RWPE1 (cell line): ENCODE results near the gene PITHD1.

Source experiments
- CTCF ChIA-PET: fragments of 350-600 bp; sonication (Branson Sonifier 250); formaldehyde crosslinking; extraction: SDS; loops from one replicate; lab custom pipeline; 2021; lab: Yijun Ruan, JAX
- POLR2A ChIA-PET: fragments of 400-600 bp; formaldehyde crosslinking; extraction: SDS; loops from one replicate; lab custom pipeline; 2020; ENCODE audit warnings: antibody characterized with exemption; ENCODE audit not compliant: low non-redundant PET; lab: Yijun Ruan, JAX
- DNase-seq: peaks from one replicate; pipeline ENCODE4 v3.0.0; 2012; ENCODE audit warnings: low spot score
- H3K27ac ChIP-seq: fragments of 450-650 bp; 2 replicates; pipeline ENCODE4 v1.5.1; 2017
- TF ChIP-seq, protein P1 (sequence below): fragments of 450-650 bp; conservative IDR thresholded peaks from 2 replicates; pipeline ENCODE4 v1.5.1; 2017; ENCODE audit warnings: low read depth, mild to moderate bottlenecking

Gene PITHD1

DNA sequence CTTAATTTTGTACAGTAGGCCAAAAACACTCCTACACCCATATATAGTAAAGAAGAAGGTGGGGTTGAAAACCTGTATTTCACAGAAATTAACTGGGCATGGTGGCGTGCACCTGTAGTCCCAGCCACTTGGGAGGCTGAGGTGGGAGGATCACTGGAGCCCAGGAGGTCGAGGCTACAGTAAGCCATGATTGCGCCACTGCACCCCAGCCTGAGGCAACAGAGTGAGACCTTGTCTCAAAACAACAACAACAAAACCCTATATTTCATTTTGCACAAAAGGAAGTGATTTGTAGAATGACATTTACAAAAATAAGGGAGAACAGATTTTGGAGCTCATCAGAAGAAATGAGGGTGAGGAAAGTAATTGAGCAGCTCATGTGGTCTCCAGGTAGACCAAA, 10.5 kb downstream of the PITHD1 start:
- no peak for DNase-seq
- peak overlapping the region; percentile 38 for H3K27ac ChIP-seq
- TF ChIP-seq, protein P1, sequence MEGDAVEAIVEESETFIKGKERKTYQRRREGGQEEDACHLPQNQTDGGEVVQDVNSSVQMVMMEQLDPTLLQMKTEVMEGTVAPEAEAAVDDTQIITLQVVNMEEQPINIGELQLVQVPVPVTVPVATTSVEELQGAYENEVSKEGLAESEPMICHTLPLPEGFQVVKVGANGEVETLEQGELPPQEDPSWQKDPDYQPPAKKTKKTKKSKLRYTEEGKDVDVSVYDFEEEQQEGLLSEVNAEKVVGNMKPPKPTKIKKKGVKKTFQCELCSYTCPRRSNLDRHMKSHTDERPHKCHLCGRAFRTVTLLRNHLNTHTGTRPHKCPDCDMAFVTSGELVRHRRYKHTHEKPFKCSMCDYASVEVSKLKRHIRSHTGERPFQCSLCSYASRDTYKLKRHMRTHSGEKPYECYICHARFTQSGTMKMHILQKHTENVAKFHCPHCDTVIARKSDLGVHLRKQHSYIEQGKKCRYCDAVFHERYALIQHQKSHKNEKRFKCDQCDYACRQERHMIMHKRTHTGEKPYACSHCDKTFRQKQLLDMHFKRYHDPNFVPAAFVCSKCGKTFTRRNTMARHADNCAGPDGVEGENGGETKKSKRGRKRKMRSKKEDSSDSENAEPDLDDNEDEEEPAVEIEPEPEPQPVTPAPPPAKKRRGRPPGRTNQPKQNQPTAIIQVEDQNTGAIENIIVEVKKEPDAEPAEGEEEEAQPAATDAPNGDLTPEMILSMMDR, result no peak
- ChIA-PET POLR2A (interaction anchor here (1.8 kb wide), 1 partner anchor 11 kb away, joined by 5 read pairs; no protein-coding TSS in a partner anchor), CTCF (interaction anchor here (1.7 kb wide), 1 partner anchor 9 kb away, joined by 6 read pairs; no protein-coding TSS in a partner anchor)

DNA sequence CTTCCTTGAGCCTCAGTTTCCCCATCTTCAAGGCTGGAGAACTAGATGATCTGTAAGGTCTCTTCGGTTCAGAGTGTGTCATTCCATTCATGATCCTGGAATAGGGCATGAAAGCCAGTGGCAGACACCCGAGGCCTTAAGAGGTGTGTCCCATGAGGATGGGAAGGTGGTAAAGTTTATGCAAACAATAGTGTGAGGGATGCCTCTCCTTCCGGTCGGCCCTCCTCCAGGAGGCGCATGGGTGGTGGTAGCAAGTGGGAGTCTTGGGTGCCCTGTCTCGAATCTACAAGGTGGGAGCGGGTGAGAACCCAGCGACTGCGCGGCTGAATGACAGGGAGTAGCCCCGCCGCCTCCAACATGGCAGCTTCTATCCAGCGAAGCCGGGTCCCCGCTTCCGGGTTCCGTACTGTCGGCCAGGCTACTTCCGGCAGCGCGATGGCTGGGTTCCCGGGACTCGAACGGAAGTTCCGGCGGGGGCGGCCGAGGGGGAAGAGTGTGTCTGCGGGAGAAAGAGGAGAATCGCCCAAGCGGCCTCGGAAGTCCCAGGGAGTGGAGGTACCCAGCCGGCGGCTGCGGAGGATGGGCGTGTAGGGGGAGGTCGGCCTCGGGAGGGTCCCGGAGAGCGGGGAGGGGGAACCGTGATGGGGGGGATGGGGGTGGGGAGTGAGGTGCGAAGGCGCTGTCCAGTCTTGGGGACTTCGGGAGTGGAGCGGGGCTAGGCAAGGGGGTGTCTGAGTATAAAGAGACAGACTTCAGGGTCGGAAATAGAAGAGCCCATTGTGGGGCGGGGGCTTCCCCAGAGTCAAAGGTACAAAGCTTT, 12.7 kb downstream of the PITHD1 start, which contains the start of gene LYPLA2:
TSS of gene LYPLA2 (plus strand) at position 450 of the 820 bp plus-strand sequence. CDS start 1,538 bp downstream, outside the sequence.
- peak; percentile 91 for DNase-seq
- CTCF ChIA-PET, result interaction anchor here (0.8 to 1.0 kb wide), 2 partner anchors 10 to 11 kb away, joined by 3 to 4 read pairs; no protein-coding TSS in a partner anchor
- peak within 1 kb of the TSS; percentile 98 for H3K27ac ChIP-seq
- TF ChIP-seq, protein P1, result no peak
- POLR2A ChIA-PET, result interaction anchor here (0.7 to 1.7 kb wide), 3 partner anchors 13 to 100 kb away, joined by 3 to 5 read pairs (median 3); partner anchors contain the start of gene PITHD1

DNA sequence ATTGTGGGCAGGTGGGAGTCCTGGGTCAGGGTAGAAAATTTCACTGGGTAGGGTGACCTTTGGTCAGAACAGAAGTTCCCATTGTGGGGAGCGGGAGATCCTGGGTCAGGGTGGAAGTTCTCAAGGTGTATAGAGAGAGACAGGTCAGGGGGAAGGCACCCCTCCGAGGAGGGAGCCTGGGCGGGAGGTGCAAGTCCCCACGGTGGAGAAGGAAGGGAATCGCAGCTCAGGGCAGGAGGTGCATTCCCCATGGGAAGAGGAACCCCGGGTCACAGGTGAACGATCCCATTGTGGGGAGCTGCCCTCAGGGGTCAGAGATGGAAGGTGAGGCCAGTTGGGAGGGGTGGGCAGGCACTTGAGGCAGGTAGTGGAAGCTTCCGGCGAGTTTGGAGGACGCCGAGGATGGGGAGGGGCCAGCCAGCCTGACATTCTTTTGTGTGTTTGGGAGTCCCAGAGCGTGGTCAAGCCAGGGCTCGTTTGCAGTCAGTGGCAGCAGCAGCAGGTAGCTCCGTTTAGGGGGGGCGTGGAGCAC, 13.4 kb downstream of the PITHD1 start:
- TF ChIP-seq, protein P1, result no peak
- peak; percentile 67 for DNase-seq
- ChIA-PET POLR2A (interaction anchor here (0.6 to 1.7 kb wide), 4 partner anchors 9 to 21 kb away, joined by 3 to 5 read pairs (median 3); partner anchors contain the start of genes GALE and PITHD1), CTCF (interaction anchor here (0.6 to 0.8 kb wide), 4 partner anchors 9 to 105 kb away, joined by 3 to 4 read pairs (median 3); partner anchors contain the start of gene GALE)
- peak overlapping the region; percentile 98 for H3K27ac ChIP-seq

DNA sequence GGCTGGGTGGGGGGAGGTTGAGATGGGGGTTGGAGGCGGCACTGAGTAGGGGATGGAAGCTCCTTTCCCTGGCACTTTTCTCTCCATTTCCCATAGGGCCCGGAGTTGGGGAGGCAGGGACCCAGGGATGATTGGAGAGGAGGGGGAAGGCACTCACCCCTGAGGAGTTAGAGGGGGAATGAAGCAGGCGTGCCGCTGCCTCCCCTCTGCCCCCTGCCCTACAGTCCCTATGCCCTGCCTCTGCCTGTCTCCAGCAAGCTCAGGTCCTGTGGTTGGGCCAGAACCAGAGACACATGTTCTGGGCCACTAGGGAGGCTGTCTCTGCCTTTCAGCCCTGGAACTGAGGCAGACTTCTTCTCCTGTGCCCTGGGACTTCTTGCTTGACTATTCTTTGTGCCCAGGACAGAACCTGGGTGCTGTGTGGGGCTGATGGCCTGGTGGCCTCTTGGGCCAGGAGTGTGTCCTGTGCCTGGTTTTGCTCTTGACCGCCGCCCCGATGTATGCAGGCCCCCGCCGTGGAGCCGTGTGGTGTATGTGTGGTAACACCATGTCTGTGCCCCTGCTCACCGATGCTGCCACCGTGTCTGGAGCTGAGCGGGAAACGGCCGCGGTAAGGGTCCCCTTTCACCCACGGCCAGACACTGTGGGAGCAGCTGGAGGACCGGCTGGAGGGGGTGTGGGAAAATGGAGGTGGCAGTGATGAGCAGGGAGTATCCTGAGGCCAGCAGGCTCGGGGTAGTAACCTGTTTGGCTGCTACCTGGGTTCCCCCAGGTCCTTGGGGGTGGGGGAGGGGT, 14.1 kb downstream of the PITHD1 start:
- DNase-seq, result no peak
- ChIA-PET POLR2A (interaction anchor here (0.6 to 1.7 kb wide), 3 partner anchors 8 to 17 kb away, joined by 3 to 5 read pairs (median 3); partner anchors contain the start of genes GALE and PITHD1), CTCF (interaction anchor here (0.6 to 0.8 kb wide), 4 partner anchors 8 to 105 kb away, joined by 3 to 4 read pairs (median 3); partner anchors contain the start of gene GALE)
- TF ChIP-seq, protein P1, result no peak
- H3K27ac ChIP-seq, result peak overlapping the region; percentile 98

DNA sequence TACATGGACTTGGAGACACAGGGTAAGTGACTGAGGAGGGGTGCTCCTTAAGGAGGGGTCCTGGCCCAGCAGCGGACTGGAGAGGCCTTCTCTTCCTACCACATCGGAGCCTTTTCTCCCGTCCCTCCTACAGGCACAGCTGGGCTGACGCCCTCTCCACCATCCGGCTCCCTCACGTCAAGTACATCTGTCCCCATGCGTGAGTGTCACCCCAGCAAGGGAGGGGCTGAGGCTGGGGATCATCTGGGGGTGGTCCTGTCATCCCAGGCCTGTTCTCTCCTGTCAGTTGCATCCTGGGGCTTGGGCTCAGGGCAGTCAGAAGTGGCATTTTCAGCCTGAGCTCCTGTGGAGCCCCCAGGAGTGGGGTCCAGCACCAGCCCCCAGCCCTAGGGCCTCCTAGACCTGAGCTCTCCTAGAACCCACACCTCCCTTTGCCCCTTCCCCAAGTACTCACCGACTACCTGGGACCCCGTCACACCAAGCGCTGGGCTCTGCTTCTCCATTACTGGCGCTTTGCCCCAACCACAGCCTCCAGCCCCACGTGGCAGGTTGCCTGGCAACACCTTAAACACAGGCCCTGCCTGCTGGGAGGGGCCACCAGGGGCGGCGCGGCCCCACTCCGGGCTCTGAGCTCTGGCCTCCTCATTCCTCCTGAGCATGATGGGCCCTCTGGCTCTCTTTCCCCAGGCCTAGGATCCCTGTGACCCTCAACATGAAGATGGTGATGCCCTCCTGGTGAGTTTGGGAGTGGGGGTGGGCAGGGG, 15.0 kb downstream of the PITHD1 start:
- DNase-seq, result peak; percentile 82
- ChIA-PET POLR2A (interaction anchor here (0.5 kb wide), 1 partner anchor 16 kb away, joined by 7 read pairs; no protein-coding TSS in a partner anchor), CTCF (interaction anchor here (0.6 kb wide), 2 partner anchors 8 to 35 kb away, joined by 3 to 5 read pairs; no protein-coding TSS in a partner anchor)
- TF ChIP-seq, protein P1, result no peak
- H3K27ac ChIP-seq, result peak overlapping the region; percentile 98
